GM12873 (cell line): ENCODE measurements around the gene RBM43.

Experiments used
- TF ChIP-seq, protein P1 (sequence below): IDR thresholded peaks from 2 replicates; pipeline ENCODE4 v1.5.1; 2012; ENCODE audit warnings: low read depth, mild to moderate bottlenecking, moderate library complexity, low read length, control low read depth; ENCODE audit not compliant: insufficient read depth; ENCODE audit errors: missing control alignments

RBM43 gene

DNA sequence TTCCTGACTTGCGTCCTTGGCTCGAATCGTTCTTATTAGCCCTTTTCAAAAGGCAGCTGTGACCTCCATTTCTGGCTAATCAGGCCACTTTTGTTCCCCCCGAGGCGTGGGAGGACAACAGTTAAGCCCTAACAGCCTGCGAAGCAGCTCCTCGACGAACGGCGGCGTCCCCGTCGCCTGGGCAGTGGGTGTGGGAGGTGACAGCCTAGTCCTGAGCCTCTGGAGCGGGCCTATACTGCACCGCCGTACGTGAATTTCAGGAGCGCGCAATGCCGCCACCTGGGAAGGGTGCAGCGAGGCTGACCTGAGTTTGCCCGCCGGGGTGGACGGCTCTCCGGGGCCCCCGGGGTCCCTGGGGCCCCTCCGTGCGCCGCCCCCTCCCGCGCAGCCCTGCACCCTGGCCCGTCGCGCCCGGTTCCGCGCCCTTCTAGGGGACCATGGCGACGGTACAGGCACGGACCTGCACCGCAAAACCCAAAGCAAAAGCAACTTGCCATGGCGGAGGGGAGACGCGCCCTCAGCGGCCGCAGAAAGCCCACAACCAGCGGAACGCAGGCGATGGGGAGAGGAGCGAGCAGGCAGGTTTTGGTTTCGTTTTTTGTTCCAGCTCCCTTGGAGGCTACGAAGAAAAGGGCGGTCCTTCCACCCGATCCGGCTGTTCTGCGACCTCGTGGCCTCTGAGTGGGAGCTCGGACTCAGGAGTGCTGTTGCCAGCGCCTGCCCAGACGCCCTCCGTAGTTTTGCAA, at the start of gene RBM43:
TSS of gene RBM43 (minus strand) at position 633 of the 746 bp plus-strand sequence. CDS start at position 497, 136 bp downstream.
- TF ChIP-seq, protein P1, sequence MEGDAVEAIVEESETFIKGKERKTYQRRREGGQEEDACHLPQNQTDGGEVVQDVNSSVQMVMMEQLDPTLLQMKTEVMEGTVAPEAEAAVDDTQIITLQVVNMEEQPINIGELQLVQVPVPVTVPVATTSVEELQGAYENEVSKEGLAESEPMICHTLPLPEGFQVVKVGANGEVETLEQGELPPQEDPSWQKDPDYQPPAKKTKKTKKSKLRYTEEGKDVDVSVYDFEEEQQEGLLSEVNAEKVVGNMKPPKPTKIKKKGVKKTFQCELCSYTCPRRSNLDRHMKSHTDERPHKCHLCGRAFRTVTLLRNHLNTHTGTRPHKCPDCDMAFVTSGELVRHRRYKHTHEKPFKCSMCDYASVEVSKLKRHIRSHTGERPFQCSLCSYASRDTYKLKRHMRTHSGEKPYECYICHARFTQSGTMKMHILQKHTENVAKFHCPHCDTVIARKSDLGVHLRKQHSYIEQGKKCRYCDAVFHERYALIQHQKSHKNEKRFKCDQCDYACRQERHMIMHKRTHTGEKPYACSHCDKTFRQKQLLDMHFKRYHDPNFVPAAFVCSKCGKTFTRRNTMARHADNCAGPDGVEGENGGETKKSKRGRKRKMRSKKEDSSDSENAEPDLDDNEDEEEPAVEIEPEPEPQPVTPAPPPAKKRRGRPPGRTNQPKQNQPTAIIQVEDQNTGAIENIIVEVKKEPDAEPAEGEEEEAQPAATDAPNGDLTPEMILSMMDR: no peak

DNA sequence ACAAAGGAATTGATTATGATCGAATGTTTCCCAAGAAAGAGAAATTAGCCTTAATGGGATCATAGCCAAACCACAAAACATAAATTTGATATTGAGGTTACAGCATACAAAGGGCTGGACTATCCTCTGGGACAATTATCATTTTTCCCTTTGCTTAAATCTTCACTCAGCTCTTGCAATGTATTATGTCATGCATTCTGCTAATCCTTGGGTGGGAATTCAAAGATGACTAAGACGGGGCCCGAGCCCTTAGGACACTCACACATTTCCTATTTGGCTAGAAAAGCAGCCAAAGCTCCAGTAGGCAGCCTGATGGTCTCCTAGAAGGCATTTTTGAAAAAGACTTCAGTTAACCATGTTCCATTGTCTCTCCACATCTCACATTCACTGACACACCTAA, 45.0 kb upstream of the RBM43 start:
- TF ChIP-seq, protein P1: no peak

DNA sequence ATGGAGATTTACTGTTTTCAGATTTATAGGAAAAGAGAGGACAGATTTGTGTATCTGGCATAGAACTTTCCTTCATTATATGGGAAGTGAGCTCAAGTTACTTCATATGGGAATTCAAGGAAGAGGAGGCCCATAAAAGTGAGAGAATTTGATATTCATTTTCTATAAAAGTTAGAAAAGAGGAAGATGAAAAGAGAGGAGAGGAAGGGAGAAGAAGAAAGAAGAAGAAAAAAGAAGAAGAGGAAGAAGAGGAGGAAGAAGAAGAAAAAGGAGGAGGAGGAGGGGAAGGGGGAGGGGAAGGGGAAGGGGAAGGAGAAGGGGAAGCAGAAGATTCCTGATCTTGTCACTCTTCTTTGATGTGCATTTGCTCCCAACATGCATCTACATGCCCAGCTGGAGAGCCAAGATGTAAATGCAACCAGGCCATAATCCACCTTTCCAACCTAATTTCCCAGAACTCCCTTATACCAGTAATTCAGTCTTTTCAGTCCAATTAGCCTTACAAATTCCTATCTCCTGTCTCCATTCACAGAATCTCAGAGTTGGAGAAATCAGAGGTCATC, 43.5 kb upstream of the RBM43 start:
- TF ChIP-seq, protein P1: no peak

DNA sequence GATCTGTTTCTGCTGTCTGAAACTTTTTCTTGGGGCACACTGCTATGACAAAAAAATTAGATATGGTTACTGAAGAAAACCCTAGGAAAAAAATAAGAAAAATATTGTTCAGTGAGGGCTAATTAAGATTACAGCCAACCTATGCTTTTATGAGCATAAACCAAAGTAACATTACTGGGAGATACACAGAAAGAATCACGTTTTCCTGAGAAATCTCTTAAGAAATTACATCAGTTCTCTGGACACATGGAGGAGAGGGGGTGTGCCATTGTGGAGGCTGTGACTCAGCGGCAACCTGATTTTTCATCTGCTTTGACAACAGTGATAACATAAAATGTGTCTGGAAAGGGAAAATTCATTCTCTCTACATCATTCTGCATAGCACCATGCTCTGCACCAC, 41.2 kb upstream of the RBM43 start:
- TF ChIP-seq, protein P1: no peak

DNA sequence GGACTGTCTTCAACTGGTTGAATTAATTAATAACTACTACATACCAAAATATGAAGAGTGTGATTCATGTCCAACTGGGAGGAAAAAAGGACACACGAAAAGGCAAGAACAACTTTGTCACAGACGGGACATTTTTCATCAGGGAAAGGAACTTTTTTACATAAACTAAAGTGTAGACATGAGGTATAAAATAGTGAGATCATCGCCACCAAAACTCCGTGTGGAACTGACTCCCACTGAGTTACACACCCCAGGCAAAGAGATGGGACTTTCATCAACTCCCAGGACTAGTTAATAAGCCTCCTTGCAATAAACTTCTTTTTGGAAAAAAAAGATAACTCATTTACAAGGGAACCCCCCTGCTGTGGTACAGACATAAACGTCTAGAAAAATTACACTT, 40.7 kb upstream of the RBM43 start:
- TF ChIP-seq, protein P1: no peak

DNA sequence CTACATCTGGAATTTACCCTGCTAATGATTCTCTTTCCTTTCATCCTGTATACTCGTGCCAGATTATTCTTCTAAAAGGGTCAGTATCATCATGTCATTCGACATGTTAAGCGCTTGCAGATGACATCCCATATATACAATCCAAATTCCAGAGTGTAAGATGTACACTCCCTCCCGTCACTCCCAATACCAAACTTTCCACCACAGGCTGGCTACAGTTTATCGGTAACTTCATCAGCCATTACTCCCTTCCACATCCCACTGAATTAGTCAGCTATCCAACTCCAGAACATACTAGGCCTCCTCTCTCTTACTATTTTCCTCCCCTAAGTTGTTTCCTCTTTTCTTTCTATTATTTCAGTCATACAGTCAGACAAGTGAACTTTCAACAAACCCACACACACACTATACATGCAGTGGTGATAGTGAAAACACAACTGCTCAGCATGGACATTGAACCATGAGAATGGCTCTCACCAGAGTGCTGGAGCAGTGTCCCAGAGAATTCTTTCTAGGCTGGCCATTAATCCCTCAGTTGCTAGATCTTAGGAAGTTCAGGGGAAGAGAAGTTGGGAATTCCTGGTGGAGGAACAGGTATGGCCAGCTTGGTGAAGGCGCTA, 38.4 kb upstream of the RBM43 start:
- TF ChIP-seq, protein P1: no peak

DNA sequence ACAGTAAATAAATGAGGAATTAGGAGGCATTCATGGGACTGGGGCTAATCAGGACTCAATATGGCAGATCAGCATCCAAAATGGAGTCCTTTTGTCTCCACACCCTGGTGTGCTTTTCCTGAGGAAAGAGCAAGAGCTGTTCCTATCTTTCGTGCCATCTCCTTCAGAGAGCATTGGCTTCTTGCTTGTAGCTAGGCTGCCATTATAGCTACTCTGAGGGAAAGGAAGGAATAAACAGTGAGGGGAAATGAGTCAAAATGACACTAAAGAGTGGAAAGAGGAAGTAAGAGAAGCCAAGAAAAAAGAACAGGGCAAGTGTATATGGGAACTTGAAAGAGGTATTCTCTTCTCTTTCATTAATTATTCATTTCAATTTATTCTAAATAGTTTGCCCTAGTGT, 36.2 kb upstream of the RBM43 start:
- TF ChIP-seq, protein P1: no peak
